COLO829 (cell line): ENCODE measurements around the gene UNC13C.

Source experiments
- DNase-seq: peaks from one replicate; pipeline ENCODE4 v3.0.0; 2012; ENCODE audit warnings: low spot score

Gene UNC13C

DNA sequence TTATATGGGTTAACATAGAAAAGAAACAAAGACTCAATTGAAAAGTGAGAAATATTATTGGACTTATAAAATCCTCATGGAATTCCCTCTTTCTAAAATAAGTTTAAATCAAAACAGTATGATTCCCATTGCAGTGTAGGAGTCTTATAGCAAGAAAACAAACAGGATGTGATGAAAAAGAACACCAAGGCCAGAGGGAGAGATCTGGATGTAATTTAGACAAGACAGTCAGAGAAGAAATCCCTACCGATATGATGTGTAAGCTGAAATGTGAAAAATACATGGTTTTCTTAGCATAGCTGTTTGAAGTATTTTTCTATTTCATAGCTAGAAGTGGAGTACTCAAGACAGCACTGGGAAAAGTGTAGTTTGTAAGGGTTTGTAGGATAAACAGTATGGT is 697.0 kb downstream of the UNC13C start:
- no peak for DNase-seq

GRCh38 chr15:54681584-54681983 is 703.3 kb downstream of the UNC13C start:
- DNase-seq: no peak
